A673 (cell line): ENCODE results near the gene METTL22. TPM values are rescaled to one million over a fixed set of nuclear protein-coding genes. Genes with fewer than 3 reads are reported as not detected.
A peak's percentile ranks its signal among the peaks of the same experiment; 100 is the strongest.

Source experiments
- BruUV-seq: library from RNA; stranded (reverse); fragments of 400-500 nt; replicated peaks from 2 replicates; lab custom pipeline; 2021; lab: Mats Ljungman, UMichigan
- CTCF ChIA-PET: fragments of 300-600 bp; sonication (Branson Sonifier 250); formaldehyde crosslinking; loops from one replicate; lab custom pipeline; 2022; ENCODE audit warnings: antibody characterized with exemption; lab: Charles Lee
- POLR2A ChIA-PET: fragments of 300-600 bp; sonication (Branson Sonifier 250); formaldehyde crosslinking; loops from one replicate; lab custom pipeline; 2022; ENCODE audit warnings: antibody characterized with exemption; ENCODE audit not compliant: low non-redundant PET; lab: Charles Lee
- DNase-seq: peaks from one replicate; pipeline ENCODE4 v3.0.0-alpha.2; 2015; ENCODE audit warnings: low spot score
- H3K27ac ChIP-seq: fragments of 200-600 bp; sonication (generic); 2 replicates; pipeline ENCODE4 v1.5.1; 2016; ENCODE audit warnings: mixed run types, low read depth, mild to moderate bottlenecking, mixed read lengths, antibody characterized with exemption, low read length; ENCODE audit not compliant: poor library complexity, severe bottlenecking
- H3K27me3 ChIP-seq: fragments of 200-600 bp; sonication (generic); replicated peaks from 2 replicates; pipeline ENCODE4 v1.6.1; 2017; ENCODE audit warnings: mixed run types, low read depth, mild to moderate bottlenecking, mixed read lengths, antibody characterized with exemption, low read length; ENCODE audit not compliant: insufficient read depth, poor library complexity
- H3K36me3 ChIP-seq: fragments of 200-600 bp; sonication (generic); 2 replicates; pipeline ENCODE4 v1.6.1; 2016; ENCODE audit warnings: mixed run types, mild to moderate bottlenecking, mixed read lengths, antibody characterized with exemption, low read length; ENCODE audit not compliant: insufficient read depth, poor library complexity, severe bottlenecking
- H3K4me1 ChIP-seq: fragments of 200-600 bp; sonication (generic); 2 replicates; pipeline ENCODE4 v1.6.1; 2017; ENCODE audit warnings: mixed run types, mild to moderate bottlenecking, mixed read lengths, antibody characterized with exemption, low read length; ENCODE audit not compliant: insufficient read depth, poor library complexity, severe bottlenecking
- H3K4me3 ChIP-seq: fragments of 200-600 bp; sonication (generic); 2 replicates; pipeline ENCODE4 v1.5.1; 2016; ENCODE audit warnings: low read depth, mixed run types, mild to moderate bottlenecking, mixed read lengths, low read length; ENCODE audit not compliant: poor library complexity, severe bottlenecking
- H3K9me3 ChIP-seq: fragments of 200-600 bp; sonication (generic); 2 replicates; pipeline ENCODE4 v1.6.1; 2016; ENCODE audit warnings: mixed run types, low read depth, mild to moderate bottlenecking, mixed read lengths, antibody characterized with exemption, low read length; ENCODE audit not compliant: poor library complexity, severe bottlenecking
- CTCF ChIP-seq: fragments of 300-800, 200-600 bp; sonication (generic); conservative IDR thresholded peaks from 2 replicates; pipeline ENCODE4 v1.5.1; 2017; ENCODE audit warnings: low read depth, mild to moderate bottlenecking, antibody characterized with exemption, low read length, moderate library complexity, mixed read lengths
- EZH2 ChIP-seq: fragments of 200-600 bp; sonication (generic); IDR thresholded peaks from 2 replicates; pipeline ENCODE4 v1.6.1; 2017; ENCODE audit warnings: borderline replicate concordance, low read depth, mild to moderate bottlenecking, mixed read lengths, antibody characterized with exemption, low read length; ENCODE audit not compliant: poor library complexity, severe bottlenecking
- intact Hi-C: fragments of 100-400 bp; cut with micrococcal nuclease; formaldehyde crosslinking; loops from one replicate; pipeline ENCODE4 v1.10.0; 2022; ENCODE audit not compliant: unreplicated experiment
- total RNA-seq: library from RNA; stranded (reverse); gene quantifications from 2 replicates; pipeline ENCODE4 v1.2.3, GENCODE V29; 2021

Gene METTL22
- total RNA-seq, 1 experiment from 2014 or later, result 91.2 TPM

- ChIA-PET CTCF (no interaction called here), POLR2A (no interaction called here)
- peak overlapping the region; percentile 90 for H3K4me3 ChIP-seq
- intact Hi-C loops, result loop anchor here (2.0 kb wide), 1 partner anchor 44 kb away; no protein-coding TSS in a partner anchor
- H3K27ac ChIP-seq, result peak overlapping the region; percentile 93
- BruUV-seq, result no TSS peak
- peaks cover 21% of the 10 kb centered on the region for H3K36me3 ChIP-seq
- no peaks in the 10 kb centered on the region for H3K27me3 ChIP-seq
- DNase-seq, result no peak
- H3K9me3 ChIP-seq, result no peaks in the 10 kb centered on the region
- TF ChIP-seq EZH2 (no peak), CTCF (no peak)
- peaks cover 24% of the 10 kb centered on the region for H3K4me1 ChIP-seq
Observed at GRCh38 chr16:8621222-8621571, 301 bp upstream of the METTL22 start.

GRCh38 chr16:8622315-8622656, 788 bp downstream of the METTL22 start:
- peak overlapping the region; percentile 93 for H3K27ac ChIP-seq
- no peaks in the 10 kb centered on the region for H3K9me3 ChIP-seq
- no peaks in the 10 kb centered on the region for H3K27me3 ChIP-seq
- peaks cover 29% of the 10 kb centered on the region for H3K36me3 ChIP-seq
- BruUV-seq, result no TSS peak
- TF ChIP-seq EZH2, result no peak
- no peak for TF ChIP-seq CTCF
- peaks cover 24% of the 10 kb centered on the region for H3K4me1 ChIP-seq
- intact Hi-C loops, result no loop called here
- ChIA-PET CTCF (no interaction called here), POLR2A (interaction anchor here (0.6 to 0.7 kb wide), 3 partner anchors 8 to 255 kb away, joined by 3 to 4 read pairs (median 3); no protein-coding TSS in a partner anchor)
- peak overlapping the region; percentile 90 for H3K4me3 ChIP-seq
- no peak for DNase-seq

GRCh38 chr16:8623634-8624033, 2.1 kb downstream of the METTL22 start:
- peak overlapping the region; percentile 90 for H3K4me3 ChIP-seq
- ChIA-PET CTCF (no interaction called here), POLR2A (no interaction called here)
- H3K4me1 ChIP-seq, result peaks cover 20% of the 10 kb centered on the region
- intact Hi-C loops, result no loop called here
- peaks cover 42% of the 10 kb centered on the region for H3K36me3 ChIP-seq
- no TSS peak for BruUV-seq
- no peaks in the 10 kb centered on the region for H3K9me3 ChIP-seq
- TF ChIP-seq CTCF, result no peak
- no peak for TF ChIP-seq EZH2
- no peak for DNase-seq
- no peaks in the 10 kb centered on the region for H3K27me3 ChIP-seq
- peak overlapping the region; percentile 93 for H3K27ac ChIP-seq
